OCI-LY7 (cell line): ENCODE measurements around the gene ADSS2. TPM values are rescaled to one million over a fixed set of nuclear protein-coding genes. Genes with fewer than 3 reads are reported as not detected.
"Not testable (repeated sequence)": the region's sequence is repeated elsewhere in the genome, so short reads cannot be mapped to it uniquely, and the experiment has no call there.

Experiments used
- BruUV-seq: library from RNA; stranded (reverse); fragments of 400-500 nt; replicated peaks from 2 replicates; lab custom pipeline; 2021; lab: Mats Ljungman, UMichigan
- CTCF ChIA-PET: fragments of 300-600 bp; sonication (Branson Sonifier 250); formaldehyde crosslinking; loops from one replicate; lab custom pipeline; 2022; ENCODE audit warnings: antibody characterized with exemption; ENCODE audit not compliant: unreplicated experiment; lab: Charles Lee
- POLR2A ChIA-PET: fragments of 300-600 bp; sonication (Branson Sonifier 250); formaldehyde crosslinking; loops from one replicate; lab custom pipeline; 2022; ENCODE audit warnings: antibody characterized with exemption; lab: Charles Lee
- DNase-seq: peaks from one replicate; pipeline ENCODE4 v3.0.0-alpha.2; 2015; ENCODE audit warnings: low spot score
- H2AFZ ChIP-seq: fragments of 200-600 bp; sonication (generic), shearing (Covaris generic); 2 replicates; pipeline ENCODE4 v1.6.1; 2014; ENCODE audit warnings: mild to moderate bottlenecking, antibody characterized with exemption, low read length, moderate library complexity
- H3K27ac ChIP-seq: fragments of 200-600 bp; sonication (generic); 2 replicates; pipeline ENCODE4 v1.5.1; 2014; ENCODE audit warnings: mixed run types, low read depth, mild to moderate bottlenecking, moderate library complexity, low read length, inconsistent platforms; ENCODE audit not compliant: poor library complexity, severe bottlenecking
- H3K36me3 ChIP-seq: fragments of 200-600 bp; sonication (generic); 2 replicates; pipeline ENCODE4 v1.6.1; 2014; ENCODE audit warnings: mild to moderate bottlenecking, antibody characterized with exemption, low read length, moderate library complexity, mixed read lengths; ENCODE audit not compliant: insufficient read depth
- H3K4me1 ChIP-seq: fragments of 200-600 bp; sonication (generic); 2 replicates; pipeline ENCODE4 v1.5.1; 2014; ENCODE audit warnings: mild to moderate bottlenecking, low read length; ENCODE audit not compliant: insufficient read depth, poor library complexity, severe bottlenecking
- H3K4me2 ChIP-seq: fragments of 200-600 bp; sonication (generic); 2 replicates; pipeline ENCODE4 v1.6.1; 2014; ENCODE audit warnings: mild to moderate bottlenecking, low read length
- H3K4me3 ChIP-seq: fragments of 200-600 bp; sonication (generic); 2 replicates; pipeline ENCODE4 v1.5.1; 2014; ENCODE audit warnings: mild to moderate bottlenecking, low read depth, low read length; ENCODE audit not compliant: poor library complexity, severe bottlenecking
- H3K79me2 ChIP-seq: fragments of 200-600 bp; sonication (generic); 2 replicates; pipeline ENCODE4 v1.6.1; 2016; ENCODE audit warnings: low read depth, mild to moderate bottlenecking, low read length, moderate library complexity, mixed read lengths; ENCODE audit not compliant: insufficient read depth
- H3K9me2 ChIP-seq: fragments of 200-600 bp; sonication (generic); 2 replicates; pipeline ENCODE4 v1.6.1; 2016; ENCODE audit warnings: mild to moderate bottlenecking, low read length, mixed read lengths; ENCODE audit not compliant: insufficient read depth
- H3K9me3 ChIP-seq: fragments of 200-600 bp; sonication (generic); 2 replicates; pipeline ENCODE4 v1.6.1; 2014; ENCODE audit warnings: mild to moderate bottlenecking, mixed run types, low read length, mixed read lengths
- H4K20me1 ChIP-seq: fragments of 200-600 bp; sonication (generic); 2 replicates; pipeline ENCODE4 v1.6.1; 2014; ENCODE audit warnings: mild to moderate bottlenecking, antibody characterized with exemption, low read length, moderate library complexity, mixed read lengths; ENCODE audit not compliant: insufficient read depth
- CTCF ChIP-seq: fragments of 200-600 bp; sonication (generic); conservative IDR thresholded peaks from 2 replicates; pipeline ENCODE4 v1.5.1; 2014; ENCODE audit warnings: mild to moderate bottlenecking, antibody characterized with exemption, low read length, moderate library complexity, mixed read lengths
- EZH2phosphoT487 ChIP-seq: fragments of 200-600 bp; sonication (generic); IDR thresholded peaks from 2 replicates; pipeline ENCODE4 v1.6.1; 2018; ENCODE audit warnings: low read depth, borderline replicate concordance, mild to moderate bottlenecking, mixed run types, antibody characterized with exemption, low read length, moderate library complexity, mixed read lengths
- intact Hi-C: fragments of 100-400 bp; cut with micrococcal nuclease; formaldehyde crosslinking; loops from one replicate; pipeline ENCODE4 v1.10.0; 2022; ENCODE audit not compliant: unreplicated experiment
- total RNA-seq, 2 experiments: library from RNA; depleted of rRNA in 1 of 2; stranded (reverse); fragments of >200 nt in 1 of 2; shearing (Covaris generic) in 1 of 2; gene quantifications; 2 replicates each; pipeline ENCODE4 v1.2.3, GENCODE V29; 2014 to 2022

Gene ADSS2
- total RNA-seq, 2 experiments from 2014 or later = 35.2 to 54.6 TPM

DNA sequence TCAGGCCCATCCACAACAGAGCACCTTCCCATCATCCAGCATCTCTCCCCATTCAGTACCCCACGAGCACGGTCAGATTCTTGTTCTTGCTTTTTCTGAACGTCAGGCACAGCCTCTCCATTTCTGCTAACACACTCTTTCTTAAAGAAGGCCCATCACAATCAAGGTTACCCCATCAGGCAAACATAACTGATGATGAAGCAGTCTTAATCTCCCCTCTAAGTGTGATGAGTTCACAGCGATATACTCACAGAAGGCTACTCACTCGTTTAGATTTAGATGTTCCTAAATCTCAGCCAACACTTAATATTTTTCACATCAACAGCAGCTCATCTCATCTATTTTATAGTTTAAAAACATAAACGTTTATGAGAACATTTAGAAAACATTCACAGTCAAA, 75.6 kb downstream of the ADSS2 start:
- Histone ChIP-seq H3K4me2 (no peak overlapping the region), H3K27ac (no peak overlapping the region), H3K4me3 (no peak overlapping the region), H3K9me2 (no peaks in the 10 kb centered on the region), H3K36me3 (no peaks in the 10 kb centered on the region), H3K79me2 (no peaks in the 10 kb centered on the region), H4K20me1 (no peaks in the 10 kb centered on the region), H3K9me3 (no peaks in the 10 kb centered on the region), H3K4me1 (no peaks in the 10 kb centered on the region), H2AFZ (no peak overlapping the region)
- ChIA-PET CTCF (no interaction called here), POLR2A (no interaction called here)
- intact Hi-C loops = no loop called here
- BruUV-seq = no TSS peak
- TF ChIP-seq EZH2phosphoT487 (no peak), CTCF (no peak)
- DNase-seq = no peak

GRCh38 chr1:244375051-244375450, 76.7 kb downstream of the ADSS2 start:
- intact Hi-C loops = no loop called here
- ChIA-PET POLR2A (no interaction called here), CTCF (no interaction called here)
- Histone ChIP-seq H3K36me3 (no peaks in the 10 kb centered on the region), H3K9me3 (no peaks in the 10 kb centered on the region), H3K9me2 (no peaks in the 10 kb centered on the region), H3K4me2 (no peak overlapping the region), H3K27ac (no peak overlapping the region), H3K4me3 (no peak overlapping the region), H4K20me1 (no peaks in the 10 kb centered on the region), H3K4me1 (no peaks in the 10 kb centered on the region), H3K79me2 (no peaks in the 10 kb centered on the region), H2AFZ (no peak overlapping the region)
- no peak for DNase-seq
- TF ChIP-seq CTCF (no peak), EZH2phosphoT487 (no peak)
- no TSS peak for BruUV-seq

- H4K20me1 ChIP-seq, H3K4me1 ChIP-seq, H3K27ac ChIP-seq, H3K9me2 ChIP-seq, CTCF ChIA-PET, H3K36me3 ChIP-seq, intact Hi-C loops, H2AFZ ChIP-seq, DNase-seq, BruUV-seq, H3K9me3 ChIP-seq, H3K4me2 ChIP-seq, H3K79me2 ChIP-seq, H3K4me3 ChIP-seq: not testable (repeated sequence)
- POLR2A ChIA-PET = interaction anchor here (0.6 to 0.7 kb wide), 2 partner anchors 38 to 697 kb away, joined by 4 to 13 read pairs; no protein-coding TSS in a partner anchor
Measured at GRCh38 chr1:244374484-244374883, 77.2 kb downstream of the ADSS2 start.
